Brain microvascular endothelial cell (primary cell): ENCODE measurements around the gene TLN1.
A peak's percentile ranks its signal among the peaks of the same experiment; 100 is the strongest.

Experiments
- DNase-seq: peaks from one replicate; pipeline ENCODE4 v3.0.0-alpha.2; 2020
- H3K27ac ChIP-seq: fragments of 250-450 bp; sonication (Bioruptor Pico); 2 replicates; pipeline ENCODE4 v1.5.1; 2020; ENCODE audit warnings: mild to moderate bottlenecking, moderate library complexity
- H3K27me3 ChIP-seq: fragments of 250-450 bp; sonication (Bioruptor Pico); replicated peaks from 2 replicates; pipeline ENCODE4 v1.5.1; 2020; ENCODE audit warnings: mild to moderate bottlenecking
- H3K36me3 ChIP-seq: fragments of 250-450 bp; sonication (Bioruptor Pico); replicated peaks from 2 replicates; pipeline ENCODE4 v1.5.1; 2020; ENCODE audit warnings: mild to moderate bottlenecking
- H3K4me3 ChIP-seq: 2 replicates; pipeline ENCODE4 v1.5.1; 2011; ENCODE audit warnings: low read depth, mild to moderate bottlenecking, control low read depth, low read length, moderate library complexity
- CTCF ChIP-seq: IDR thresholded peaks from 2 replicates; pipeline ENCODE4 v1.5.1; 2011; ENCODE audit warnings: low read depth, mild to moderate bottlenecking, moderate library complexity, low read length, control low read depth, inconsistent platforms; ENCODE audit errors: missing control alignments
- in situ Hi-C: cut with HindIII; loops from 2 replicates; pipeline ENCODE4 v1.10.0; 2017; ENCODE audit warnings: low sequenced_read_pairs, low pct_ligation_motif_present

Gene TLN1

GRCh38 chr9:35749515-35750255 lies 17.7 kb upstream of the TLN1 start:
- DNase-seq, result no peak
- no peak for TF ChIP-seq CTCF
- H3K27ac ChIP-seq, result peak overlapping the region; percentile 81
- in situ Hi-C loops, result no loop called here
- H3K4me3 ChIP-seq, result peak overlapping the region; percentile 85
- no peaks in the 10 kb centered on the region for H3K27me3 ChIP-seq
- H3K36me3 ChIP-seq, result peaks cover 27% of the 10 kb centered on the region

- DNase-seq, result peak; percentile 45
- no peak for TF ChIP-seq CTCF
- Histone ChIP-seq H3K27ac (peak within 1 kb of the TSS; percentile 81), H3K36me3 (peaks cover 30% of the 10 kb centered on the region), H3K4me3 (peak within 1 kb of the TSS; percentile 85), H3K27me3 (no peaks in the 10 kb centered on the region)
- in situ Hi-C loops, result no loop called here
Observed at GRCh38 chr9:35748858-35749514, 17.0 kb upstream of the TLN1 start, which contains the start of the genes GBA2 and RGP1. TSS of gene GBA2 (minus strand) at chr9:35749228. CDS start at chr9:35748704, 524 bp downstream. TSS of gene RGP1 (plus strand) at chr9:35749287. CDS start at chr9:35749756, 469 bp downstream.

- Histone ChIP-seq H3K27me3 (no peaks in the 10 kb centered on the region), H3K27ac (peak overlapping the region; percentile 81), H3K4me3 (peak overlapping the region; percentile 85), H3K36me3 (peaks cover 30% of the 10 kb centered on the region)
- in situ Hi-C loops, result no loop called here
- no peak for DNase-seq
- no peak for TF ChIP-seq CTCF
Observed at GRCh38 chr9:35748242-35748857, 16.4 kb upstream of the TLN1 start.

- in situ Hi-C loops, result no loop called here
- peak overlapping the region; percentile 85 for H3K4me3 ChIP-seq
- DNase-seq, result no peak
- no peaks in the 10 kb centered on the region for H3K27me3 ChIP-seq
- TF ChIP-seq CTCF, result no peak
- H3K27ac ChIP-seq, result no peak overlapping the region
- H3K36me3 ChIP-seq, result peaks cover 28% of the 10 kb centered on the region
Observed at GRCh38 chr9:35746583-35746982, 14.6 kb upstream of the TLN1 start.

GRCh38 chr9:35745569-35745968 lies 13.6 kb upstream of the TLN1 start:
- Histone ChIP-seq H3K27ac (no peak overlapping the region), H3K27me3 (no peaks in the 10 kb centered on the region), H3K36me3 (peaks cover 27% of the 10 kb centered on the region), H3K4me3 (no peak overlapping the region)
- TF ChIP-seq CTCF, result no peak
- no peak for DNase-seq
- in situ Hi-C loops, result no loop called here
